Muscle layer of duodenum (tissue), 2 donors: ENCODE data around the gene TRIP12.
"Not testable (repeated sequence)": the region's sequence is repeated elsewhere in the genome, so short reads cannot be mapped to it uniquely, and the experiment has no call there.

Experiments used
- H3K27ac ChIP-seq: one replicate; pipeline ENCODE4 v1.7.0; 2013; ENCODE audit warnings: mild to moderate bottlenecking, low read length
- H3K27me3 ChIP-seq: one replicate; pipeline ENCODE4 v1.7.0; 2013; ENCODE audit warnings: low read depth, mild to moderate bottlenecking, control low read depth, low read length
- H3K36me3 ChIP-seq, 2 donors: one replicate each; pipeline ENCODE4 v1.7.0; 2013; ENCODE audit warnings: low read length in 2 of 2, control low read depth in 1 of 2, mild to moderate bottlenecking in 1 of 2; ENCODE audit not compliant: insufficient read depth in 2 of 2, control insufficient read depth in 1 of 2
- H3K4me1 ChIP-seq, 2 donors: one replicate each; pipeline ENCODE4 v1.7.0; 2013; ENCODE audit warnings: low read length in 2 of 2, mild to moderate bottlenecking in 2 of 2, control low read depth in 1 of 2, moderate library complexity in 1 of 2; ENCODE audit not compliant: insufficient read depth in 2 of 2, control insufficient read depth in 1 of 2
- H3K4me3 ChIP-seq, 2 donors: one replicate each; pipeline ENCODE4 v1.7.0; 2013; ENCODE audit warnings: low read length in 2 of 2, low read depth in 1 of 2, mild to moderate bottlenecking in 1 of 2
- H3K9me3 ChIP-seq, 2 donors: one replicate each; pipeline ENCODE4 v1.7.0; 2013; ENCODE audit warnings: low read length in 2 of 2, control low read depth in 1 of 2, mild to moderate bottlenecking in 1 of 2; ENCODE audit not compliant: control insufficient read depth in 1 of 2
- donor health status: healthy.

Gene TRIP12

GRCh38 chr2:229943171-229943570, 21.4 kb upstream of the TRIP12 start:
- Histone ChIP-seq H3K9me3 (no peaks in the 10 kb centered on the region), H3K4me3 (no peak overlapping the region), H3K27me3 (no peaks in the 10 kb centered on the region), H3K36me3 (no peaks in the 10 kb centered on the region), H3K4me1 (no peaks in the 10 kb centered on the region), H3K27ac (no peak overlapping the region)

GRCh38 chr2:229942671-229943070, 20.9 kb upstream of the TRIP12 start:
- no peaks in the 10 kb centered on the region for H3K27me3 ChIP-seq
- no peaks in the 10 kb centered on the region for H3K4me1 ChIP-seq
- H3K27ac ChIP-seq = no peak overlapping the region
- H3K9me3 ChIP-seq = no peaks in the 10 kb centered on the region
- no peaks in the 10 kb centered on the region for H3K36me3 ChIP-seq
- H3K4me3 ChIP-seq = no peak overlapping the region

- Histone ChIP-seq H3K27ac (no peak overlapping the region), H3K27me3 (no peaks in the 10 kb centered on the region), H3K4me3 (no peak overlapping the region), H3K9me3 (no peaks in the 10 kb centered on the region), H3K4me1 (no peaks in the 10 kb centered on the region), H3K36me3 (peaks cover 0 to 11% of the 10 kb centered on the region in 2 donors)
Observed at GRCh38 chr2:229937537-229937936, 15.7 kb upstream of the TRIP12 start.

GRCh38 chr2:229931241-229931640, 9.4 kb upstream of the TRIP12 start:
- H3K9me3 ChIP-seq = no peaks in the 10 kb centered on the region
- no peak overlapping the region for H3K27ac ChIP-seq
- no peaks in the 10 kb centered on the region for H3K4me1 ChIP-seq
- H3K36me3 ChIP-seq = peaks cover 2 to 11% of the 10 kb centered on the region in 2 donors
- H3K4me3 ChIP-seq = no peak overlapping the region
- H3K27me3 ChIP-seq = no peaks in the 10 kb centered on the region

- Histone ChIP-seq H3K9me3 (no peaks in the 10 kb centered on the region), H3K27me3 (no peaks in the 10 kb centered on the region), H3K27ac (no peak overlapping the region), H3K4me1 (no peaks in the 10 kb centered on the region), H3K4me3 (no peak overlapping the region), H3K36me3 (peaks cover 2 to 11% of the 10 kb centered on the region in 2 donors)
Observed at GRCh38 chr2:229930656-229931055, 8.8 kb upstream of the TRIP12 start.

GRCh38 chr2:229927817-229928321, 6.1 kb upstream of the TRIP12 start:
- peaks cover 2% of the 10 kb centered on the region in 2 donors for H3K36me3 ChIP-seq
- no peaks in the 10 kb centered on the region for H3K9me3 ChIP-seq
- no peak overlapping the region for H3K4me3 ChIP-seq
- H3K27ac ChIP-seq = no peak overlapping the region
- peaks cover 4 to 5% of the 10 kb centered on the region in 2 donors for H3K4me1 ChIP-seq
- no peaks in the 10 kb centered on the region for H3K27me3 ChIP-seq

GRCh38 chr2:229925201-229925600, 3.4 kb upstream of the TRIP12 start:
- Histone ChIP-seq H3K4me3 (no peak overlapping the region), H3K36me3 (peaks cover 0 to 13% of the 10 kb centered on the region in 2 donors), H3K27me3 (no peaks in the 10 kb centered on the region), H3K27ac (no peak overlapping the region), H3K4me1 (peaks cover 4 to 7% of the 10 kb centered on the region in 2 donors), H3K9me3 (no peaks in the 10 kb centered on the region)

GRCh38 chr2:229924541-229924940, 2.7 kb upstream of the TRIP12 start:
- H3K27me3 ChIP-seq, H3K4me3 ChIP-seq, H3K27ac ChIP-seq, H3K9me3 ChIP-seq: not testable (repeated sequence)
- peaks cover 0 to 13% of the 10 kb centered on the region in 2 donors for H3K36me3 ChIP-seq
- H3K4me1 ChIP-seq = peaks cover 8 to 14% of the 10 kb centered on the region in 2 donors

GRCh38 chr2:229922449-229923386, 909 bp upstream of the TRIP12 start, which contains the start of gene FBXO36:
Gene FBXO36 (plus strand): TSS chr2:229922503. CDS start chr2:229922514, 11 bp downstream.
- Histone ChIP-seq H3K4me3 (peak within 1 kb of the TSS; percentile 89 to 100), H3K4me1 (peaks cover 8 to 25% of the 10 kb centered on the region in 2 donors), H3K9me3 (no peaks in the 10 kb centered on the region), H3K27me3 (no peaks in the 10 kb centered on the region), H3K27ac (peak within 1 kb of the TSS; percentile 95), H3K36me3 (peaks cover 4 to 13% of the 10 kb centered on the region in 2 donors)

GRCh38 chr2:229921101-229921891, 513 bp downstream of the TRIP12 start:
- H3K4me1 ChIP-seq = peaks cover 8 to 25% of the 10 kb centered on the region in 2 donors
- H3K4me3 ChIP-seq = peak overlapping the region; percentile 86 to 100
- no peaks in the 10 kb centered on the region for H3K9me3 ChIP-seq
- no peaks in the 10 kb centered on the region for H3K27me3 ChIP-seq
- peaks cover 8 to 13% of the 10 kb centered on the region in 2 donors for H3K36me3 ChIP-seq
- peak overlapping the region; percentile 92 for H3K27ac ChIP-seq
